ENCODE data around the gene CLSTN2.

Gene CLSTN2

GRCh38 chr3:140576449-140576848 lies 641.5 kb downstream of the CLSTN2 start:
- Histone ChIP-seq H3K4me3 (no peak overlapping the region), H3K27ac (no peak overlapping the region)

- no peak overlapping the region for H3K4me3 ChIP-seq
- H3K27ac ChIP-seq, result no peak overlapping the region
Observed at GRCh38 chr3:140577911-140578310, 642.9 kb downstream of the CLSTN2 start.

GRCh38 chr3:140579260-140579659 lies 644.3 kb downstream of the CLSTN2 start:
- H3K4me3 ChIP-seq, result no peak overlapping the region

GRCh38 chr3:140580746-140581145 lies 645.8 kb downstream of the CLSTN2 start:
- Histone ChIP-seq H3K27ac (no peak overlapping the region), H3K4me3 (no peak overlapping the region)

More at GRCh38 chr3:140579260-140579659, 644.3 kb downstream of the CLSTN2 start:
- no peak overlapping the region for H3K27ac ChIP-seq

- Histone ChIP-seq H3K4me3 (no peak overlapping the region), H3K27ac (no peak overlapping the region)
Observed at GRCh38 chr3:140584549-140584948, 649.6 kb downstream of the CLSTN2 start.

GRCh38 chr3:140585828-140586227 lies 650.8 kb downstream of the CLSTN2 start:
- Histone ChIP-seq H3K27ac (no peak overlapping the region), H3K4me3 (no peak overlapping the region)

- Histone ChIP-seq H3K27ac (no peak overlapping the region), H3K4me3 (no peak overlapping the region)
Observed at GRCh38 chr3:140586311-140586710, 651.3 kb downstream of the CLSTN2 start.

GRCh38 chr3:140588558-140588957 lies 653.6 kb downstream of the CLSTN2 start:
- H3K4me3 ChIP-seq, result no peak overlapping the region
- H3K27ac ChIP-seq, result no peak overlapping the region

- Histone ChIP-seq H3K27ac (no peak overlapping the region), H3K4me3 (no peak overlapping the region)
Observed at GRCh38 chr3:140593766-140594165, 658.8 kb downstream of the CLSTN2 start.

GRCh38 chr3:140595295-140595694 lies 660.3 kb downstream of the CLSTN2 start:
- H3K4me3 ChIP-seq, result no peak overlapping the region
- H3K27ac ChIP-seq, result no peak overlapping the region

GRCh38 chr3:140597364-140597763 lies 662.4 kb downstream of the CLSTN2 start:
- Histone ChIP-seq H3K27ac (no peak overlapping the region), H3K4me3 (no peak overlapping the region)

GRCh38 chr3:140597792-140598191 lies 662.8 kb downstream of the CLSTN2 start:
- Histone ChIP-seq H3K4me3 (no peak overlapping the region), H3K27ac (no peak overlapping the region)

- Histone ChIP-seq H3K27ac (no peak overlapping the region), H3K4me3 (no peak overlapping the region)
Observed at GRCh38 chr3:140599009-140599408, 664.0 kb downstream of the CLSTN2 start.

- Histone ChIP-seq H3K4me3 (no peak overlapping the region), H3K27ac (no peak overlapping the region)
Observed at GRCh38 chr3:140599496-140599895, 664.5 kb downstream of the CLSTN2 start.

GRCh38 chr3:140601881-140602280 lies 666.9 kb downstream of the CLSTN2 start:
- no peak overlapping the region for H3K4me3 ChIP-seq
- no peak overlapping the region for H3K27ac ChIP-seq

- no peak overlapping the region for H3K4me3 ChIP-seq
- no peak overlapping the region for H3K27ac ChIP-seq
Observed at GRCh38 chr3:140602781-140603180, 667.8 kb downstream of the CLSTN2 start.

GRCh38 chr3:140603766-140604165 lies 668.8 kb downstream of the CLSTN2 start:
- no peak overlapping the region for H3K27ac ChIP-seq
- H3K4me3 ChIP-seq, result no peak overlapping the region

GRCh38 chr3:140610544-140610943 lies 675.6 kb downstream of the CLSTN2 start:
- no peak overlapping the region for H3K27ac ChIP-seq
- H3K4me3 ChIP-seq, result no peak overlapping the region

GRCh38 chr3:140614001-140614400 lies 679.0 kb downstream of the CLSTN2 start:
- H3K27ac ChIP-seq, result no peak overlapping the region
- H3K4me3 ChIP-seq, result no peak overlapping the region

- H3K4me3 ChIP-seq, result no peak overlapping the region
- no peak overlapping the region for H3K27ac ChIP-seq
Observed at GRCh38 chr3:140617135-140617534, 682.1 kb downstream of the CLSTN2 start.

- Histone ChIP-seq H3K27ac (no peak overlapping the region), H3K4me3 (no peak overlapping the region)
Observed at GRCh38 chr3:140626856-140627255, 691.9 kb downstream of the CLSTN2 start.

Measured in skin epidermis (tissue), 12 donors.